SK-N-SH (cell line): ENCODE results near the gene TM6SF1.

Experiments used
- EP300 ChIP-seq, 2 experiments: IDR thresholded peaks; 2 replicates each; pipeline versions ENCODE4 v1.4.0 to v1.6.1; 2012; ENCODE audit warnings: borderline replicate concordance in 1 of 2, low read depth in 1 of 2, low read length in 1 of 2
- JUND ChIP-seq: IDR thresholded peaks from 2 replicates; pipeline ENCODE4 v1.4.0; 2012
- MAX ChIP-seq: IDR thresholded peaks from 2 replicates; pipeline ENCODE4 v1.4.0; 2012; ENCODE audit warnings: low read depth
- NRF1 ChIP-seq: IDR thresholded peaks from 2 replicates; pipeline ENCODE4 v1.6.1; 2012; ENCODE audit warnings: low read depth, mild to moderate bottlenecking, low read length
- PBX3 ChIP-seq: IDR thresholded peaks from 2 replicates; pipeline ENCODE4; 2012
- POLR2AphosphoS5 ChIP-seq: IDR thresholded peaks from 2 replicates; pipeline ENCODE4 v1.6.1; 2012; ENCODE audit warnings: low read depth, low read length
- REST ChIP-seq: IDR thresholded peaks from 2 replicates; pipeline ENCODE4 v1.6.1; 2012; ENCODE audit warnings: mild to moderate bottlenecking, low read depth, low read length, moderate library complexity
- TCF12 ChIP-seq: IDR thresholded peaks from 2 replicates; pipeline ENCODE4 v1.4.0; 2012

- no peak for TF ChIP-seq PBX3
- TF ChIP-seq TCF12, result no peak
- TF ChIP-seq NRF1, result no peak
- TF ChIP-seq MAX, result no peak
- no peak for TF ChIP-seq POLR2AphosphoS5
- no peak for TF ChIP-seq REST
- no peak for TF ChIP-seq JUND
- no peak for TF ChIP-seq EP300 (IDR thresholded peaks at IDR 0.05; ENCODE audit: borderline replicate concordance in 1 of 2, low read depth in 1 of 2, low read length in 1 of 2)
These were observed 56.8 kb downstream of the TM6SF1 start for GRCh38 chr15:83164111-83164770.
